Measurements from ENCODE around the gene TEKT3.

Gene TEKT3

GRCh38 chr17:15261802-15262290 lies 79.6 kb downstream of the TEKT3 start:
- peak overlapping the region; percentile 83 for H3K4me3 Mint-ChIP-seq
- peak overlapping the region; percentile 65 for H3K27ac Mint-ChIP-seq
- H3K4me1 Mint-ChIP-seq (ENCODE audit: low read depth): peaks cover 62% of the 10 kb centered on the region
- no peaks in the 10 kb centered on the region for H3K9me3 Mint-ChIP-seq
- H3K36me3 Mint-ChIP-seq (ENCODE audit: low read depth): peaks cover 18% of the 10 kb centered on the region
- peaks cover 71% of the 10 kb centered on the region for H3K27me3 Mint-ChIP-seq
- intact Hi-C loops (cut with micrococcal nuclease): loop anchor here (2.0 to 5.0 kb wide), 4 partner anchors 241 to 735 kb away; partner anchors contain the start of genes TTC19 and ZSWIM7

DNA sequence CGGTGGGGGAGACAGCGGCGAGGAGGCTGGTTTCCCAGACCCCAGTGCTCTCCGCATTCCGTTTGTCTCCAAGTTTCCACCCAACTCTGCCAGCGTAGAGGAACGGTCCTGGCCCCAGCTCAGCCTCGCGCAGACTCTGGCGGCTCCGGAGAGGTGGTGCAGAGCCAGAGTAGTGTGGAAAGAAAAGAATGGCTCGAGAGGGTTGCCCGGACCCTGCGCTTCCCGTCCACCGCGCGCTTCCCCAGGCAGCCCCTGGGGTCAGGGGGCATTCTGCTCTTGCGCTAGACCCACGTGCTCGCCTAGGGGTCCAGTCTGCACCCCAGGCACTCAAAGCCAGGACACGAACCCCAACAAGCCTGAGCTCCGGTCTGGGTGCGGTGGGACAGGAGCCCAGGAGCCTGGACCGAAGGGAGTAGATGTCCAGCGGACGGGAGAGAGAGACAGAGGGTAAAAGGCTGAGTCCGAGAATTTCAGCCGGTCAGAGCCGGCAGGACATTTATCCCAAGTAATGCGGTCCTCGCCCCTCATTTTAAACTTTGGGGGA lies 80.1 kb downstream of the TEKT3 start:
- peaks cover 21% of the 10 kb centered on the region for H3K36me3 Mint-ChIP-seq (ENCODE audit: low read depth)
- intact Hi-C loops (cut with micrococcal nuclease): loop anchor here (2.0 to 5.0 kb wide), 4 partner anchors 241 to 736 kb away; partner anchors contain the start of genes TTC19 and ZSWIM7
- H3K4me1 Mint-ChIP-seq (ENCODE audit: low read depth): peaks cover 65% of the 10 kb centered on the region
- H3K27ac Mint-ChIP-seq: peak overlapping the region; percentile 65
- no peaks in the 10 kb centered on the region for H3K9me3 Mint-ChIP-seq
- peaks cover 69% of the 10 kb centered on the region for H3K27me3 Mint-ChIP-seq
- peak overlapping the region; percentile 83 for H3K4me3 Mint-ChIP-seq

DNA sequence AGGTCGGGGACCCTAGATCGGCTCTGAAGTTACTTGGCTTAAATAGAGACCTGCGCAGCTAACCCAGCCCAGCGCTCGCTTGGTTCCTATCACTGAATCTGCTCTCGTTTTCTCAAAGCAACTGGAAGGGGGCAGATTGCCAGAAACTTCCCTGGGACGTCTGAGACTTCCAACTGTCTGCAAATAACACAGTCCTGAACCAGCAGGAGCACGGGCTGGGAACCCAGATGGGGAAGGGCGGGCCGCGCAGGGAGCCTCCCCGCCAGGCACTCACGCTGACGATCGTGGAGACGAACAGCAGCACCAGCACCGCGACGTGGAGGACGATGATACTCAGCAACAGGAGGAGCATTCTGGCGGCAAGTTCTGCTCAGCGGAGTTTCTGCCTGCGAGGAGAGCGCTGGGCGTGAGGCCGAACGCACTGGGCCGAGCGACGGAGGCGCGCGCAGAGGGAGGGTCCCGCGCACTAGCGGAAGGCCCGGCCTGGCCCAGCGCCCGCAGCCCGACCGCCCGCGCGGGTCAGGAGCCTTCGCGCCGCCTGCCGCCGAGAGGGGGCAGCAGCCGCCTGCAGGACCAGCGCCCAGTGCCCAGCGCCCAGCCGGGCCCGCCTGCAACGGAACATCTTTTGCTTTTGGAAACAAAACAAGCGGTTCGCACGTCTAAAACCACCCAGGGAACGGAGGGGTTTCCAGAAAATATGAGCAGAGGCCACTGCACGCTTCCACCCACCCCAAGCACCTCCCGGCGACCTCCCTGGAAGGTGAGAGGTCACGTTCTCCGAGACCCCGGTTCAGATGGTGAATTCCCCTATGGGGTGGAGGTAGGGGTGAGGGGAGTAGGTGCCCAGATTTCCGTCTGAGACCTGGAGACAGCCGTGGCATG lies 80.8 kb downstream of the TEKT3 start:
- Mint-ChIP-seq H3K9me3 (no peaks in the 10 kb centered on the region), H3K27me3 (peaks cover 64% of the 10 kb centered on the region), H3K36me3 (ENCODE audit: low read depth) (peaks cover 24% of the 10 kb centered on the region), H3K4me3 (peak overlapping the region; percentile 83), H3K4me1 (ENCODE audit: low read depth) (peaks cover 62% of the 10 kb centered on the region), H3K27ac (peak overlapping the region; percentile 65)
- intact Hi-C loops (cut with micrococcal nuclease): loop anchor here (2.0 to 5.0 kb wide), 4 partner anchors 242 to 737 kb away; partner anchors contain the start of genes TTC19 and ZSWIM7

DNA sequence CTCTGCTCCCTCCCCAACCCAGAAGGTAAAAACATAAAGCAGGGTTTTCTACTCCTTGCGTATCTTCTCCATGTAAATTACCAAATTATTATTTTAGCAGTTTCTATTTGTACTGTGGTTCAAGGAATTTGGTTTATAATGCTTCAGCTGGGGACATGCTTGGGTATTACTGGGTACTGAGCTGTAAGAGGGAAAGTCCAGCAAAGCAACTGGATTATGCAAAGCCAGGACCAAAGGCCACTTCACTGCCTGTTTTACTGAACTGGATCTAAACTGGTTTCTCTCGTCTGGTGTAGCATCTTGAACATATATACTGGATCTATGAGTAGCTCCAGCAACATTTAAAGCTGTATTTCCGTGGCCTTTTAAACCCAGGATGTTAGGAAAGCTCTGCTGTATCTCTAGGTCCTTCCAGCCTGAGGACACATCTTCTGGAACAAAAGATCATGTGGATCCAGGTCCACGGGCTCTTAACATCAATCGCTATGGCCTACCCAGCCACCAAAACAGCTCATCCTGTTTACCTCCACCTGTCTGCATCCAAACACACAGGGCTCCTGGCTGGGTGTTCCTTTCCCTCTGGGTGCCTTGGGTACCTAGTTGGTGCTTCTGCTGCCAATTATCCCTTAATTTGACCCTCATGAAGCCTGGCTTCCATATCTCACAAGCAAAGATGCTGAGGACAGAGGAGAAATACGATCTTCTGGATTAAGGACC lies 83.4 kb downstream of the TEKT3 start:
- H3K4me3 Mint-ChIP-seq: no peak overlapping the region
- H3K27ac Mint-ChIP-seq: no peak overlapping the region
- intact Hi-C loops (cut with micrococcal nuclease): loop anchor here (2.0 kb wide), 1 partner anchor 19 kb away; no protein-coding TSS in a partner anchor
- peaks cover 64% of the 10 kb centered on the region for H3K4me1 Mint-ChIP-seq (ENCODE audit: low read depth)
- peaks cover 55% of the 10 kb centered on the region for H3K27me3 Mint-ChIP-seq
- no peaks in the 10 kb centered on the region for H3K9me3 Mint-ChIP-seq
- peaks cover 44% of the 10 kb centered on the region for H3K36me3 Mint-ChIP-seq (ENCODE audit: low read depth)

DNA sequence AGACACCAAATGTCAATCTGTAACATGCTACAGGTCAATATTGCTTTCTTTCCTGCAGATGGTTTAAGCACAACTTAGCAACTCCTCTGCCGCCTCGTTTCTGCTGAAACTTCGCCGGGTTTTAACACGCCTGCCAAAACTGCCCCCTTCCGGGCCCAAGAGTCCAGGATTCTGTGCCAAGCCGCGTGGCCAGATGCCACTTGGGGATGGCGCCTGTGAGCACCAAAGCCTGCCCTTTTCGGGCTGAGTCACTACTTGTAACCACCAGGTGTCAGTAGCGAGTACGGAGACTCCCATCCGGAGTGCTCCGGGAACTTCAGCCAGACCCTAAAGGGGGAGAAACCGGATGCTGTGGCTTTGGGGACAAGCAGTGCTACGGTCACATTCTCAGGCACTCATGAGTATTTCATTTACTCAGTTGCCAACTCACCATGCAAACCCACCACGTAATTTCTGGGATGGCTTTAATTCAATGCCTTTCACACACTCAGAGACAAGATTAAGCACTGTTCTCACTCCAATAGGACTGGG lies 84.1 kb downstream of the TEKT3 start:
- H3K4me3 Mint-ChIP-seq: no peak overlapping the region
- H3K4me1 Mint-ChIP-seq (ENCODE audit: low read depth): peaks cover 57% of the 10 kb centered on the region
- no peak overlapping the region for H3K27ac Mint-ChIP-seq
- peaks cover 50% of the 10 kb centered on the region for H3K27me3 Mint-ChIP-seq
- H3K9me3 Mint-ChIP-seq: no peaks in the 10 kb centered on the region
- peaks cover 44% of the 10 kb centered on the region for H3K36me3 Mint-ChIP-seq (ENCODE audit: low read depth)
- intact Hi-C loops (cut with micrococcal nuclease): loop anchor here (2.0 kb wide), 1 partner anchor 19 kb away; no protein-coding TSS in a partner anchor

- no peak overlapping the region for H3K4me3 Mint-ChIP-seq
- H3K9me3 Mint-ChIP-seq: no peaks in the 10 kb centered on the region
- H3K4me1 Mint-ChIP-seq (ENCODE audit: low read depth): peaks cover 54% of the 10 kb centered on the region
- no peak overlapping the region for H3K27ac Mint-ChIP-seq
- peaks cover 44% of the 10 kb centered on the region for H3K36me3 Mint-ChIP-seq (ENCODE audit: low read depth)
- intact Hi-C loops (cut with micrococcal nuclease): loop anchor here (2.0 kb wide), 1 partner anchor 18 kb away; no protein-coding TSS in a partner anchor
- peaks cover 44% of the 10 kb centered on the region for H3K27me3 Mint-ChIP-seq
These were observed 84.7 kb downstream of the TEKT3 start for GRCh38 chr17:15256689-15257088.

DNA sequence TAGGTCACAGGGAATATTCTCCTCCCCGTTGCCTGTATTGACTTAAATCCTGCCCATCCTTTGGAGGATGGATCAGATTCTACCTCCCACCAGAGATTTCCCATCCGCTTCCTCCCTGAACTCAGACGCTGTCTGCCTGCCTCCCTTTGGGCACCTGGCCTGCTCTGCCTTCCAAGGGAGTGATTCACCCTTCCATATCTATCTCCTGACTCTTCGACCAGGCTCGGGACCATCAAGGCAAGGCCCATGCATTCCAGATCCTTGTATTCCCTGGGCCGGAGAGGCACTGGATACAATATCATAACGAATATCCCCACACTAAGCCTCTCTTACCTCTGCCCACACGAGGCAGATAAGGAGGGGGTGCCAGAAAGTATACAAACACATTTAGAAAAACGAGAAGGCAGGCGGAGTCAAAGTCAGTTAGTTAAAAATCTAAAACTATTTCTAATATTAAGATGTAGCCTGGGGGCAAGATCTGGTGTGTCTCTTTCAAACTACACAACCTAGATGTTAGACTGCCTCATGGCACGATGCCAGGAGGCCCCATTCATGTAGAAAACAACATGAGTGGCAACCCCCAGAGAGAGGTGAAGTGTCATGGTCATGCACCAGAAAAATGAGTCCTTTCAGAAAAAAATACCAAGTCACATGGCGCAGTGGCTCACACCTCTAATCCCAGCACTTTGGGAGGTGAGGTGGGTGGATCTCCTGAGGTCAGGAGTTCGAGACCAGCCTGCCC lies 85.5 kb downstream of the TEKT3 start:
- Mint-ChIP-seq H3K36me3 (ENCODE audit: low read depth) (peaks cover 44% of the 10 kb centered on the region), H3K27me3 (peaks cover 36% of the 10 kb centered on the region), H3K4me1 (ENCODE audit: low read depth) (peaks cover 46% of the 10 kb centered on the region), H3K27ac (no peak overlapping the region), H3K9me3 (no peaks in the 10 kb centered on the region), H3K4me3 (no peak overlapping the region)
- intact Hi-C loops (cut with micrococcal nuclease): loop anchor here (2.0 kb wide), 1 partner anchor 17 kb away; no protein-coding TSS in a partner anchor

Measured in dendritic cell treated with granulocyte-macrophage colony-stimulating factor and Interleukin-4, amounts not matched to agents 40 ng/mL and 50 ng/mL, for 4 days (primary cell).